Stimulated activated CD4-positive, alpha-beta T cell treated with anti-CD3 and anti-CD28 coated beads, Interleukin-15, amount 100 ng/mL, for 1 hour (primary cell): ENCODE data around the gene EXOC6B.
"Not testable (repeated sequence)": the region's sequence is repeated elsewhere in the genome, so short reads cannot be mapped to it uniquely, and the experiment has no call there.

Experiments used
- DNase-seq, 2 donors: peaks; one replicate each; pipeline ENCODE4 v3.0.0-alpha.2; 2020; ENCODE audit warnings: low read depth in 1 of 2, low spot score in 1 of 2

Gene EXOC6B

GRCh38 chr2:72619626-72620025 is 206.2 kb downstream of the EXOC6B start:
- DNase-seq = no peak

DNA sequence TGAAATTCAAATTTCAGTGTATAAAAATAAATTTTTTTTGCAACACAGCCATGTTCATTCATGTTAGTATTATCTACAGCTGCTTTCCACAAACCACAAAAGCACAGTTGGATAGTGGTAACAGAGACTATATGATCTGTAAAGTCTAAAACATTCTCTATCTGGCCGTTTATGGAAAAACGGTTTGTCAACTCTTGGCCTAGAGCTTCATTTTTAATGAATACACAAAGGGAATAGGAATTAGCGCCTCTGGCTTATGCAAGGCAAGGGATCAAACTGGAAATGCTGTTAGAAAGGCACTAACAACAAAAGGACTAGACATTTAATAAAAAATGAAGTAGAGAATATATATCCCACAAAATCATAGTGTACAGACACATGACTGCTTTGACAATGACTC is 211.9 kb downstream of the EXOC6B start:
- DNase-seq = no peak

DNA sequence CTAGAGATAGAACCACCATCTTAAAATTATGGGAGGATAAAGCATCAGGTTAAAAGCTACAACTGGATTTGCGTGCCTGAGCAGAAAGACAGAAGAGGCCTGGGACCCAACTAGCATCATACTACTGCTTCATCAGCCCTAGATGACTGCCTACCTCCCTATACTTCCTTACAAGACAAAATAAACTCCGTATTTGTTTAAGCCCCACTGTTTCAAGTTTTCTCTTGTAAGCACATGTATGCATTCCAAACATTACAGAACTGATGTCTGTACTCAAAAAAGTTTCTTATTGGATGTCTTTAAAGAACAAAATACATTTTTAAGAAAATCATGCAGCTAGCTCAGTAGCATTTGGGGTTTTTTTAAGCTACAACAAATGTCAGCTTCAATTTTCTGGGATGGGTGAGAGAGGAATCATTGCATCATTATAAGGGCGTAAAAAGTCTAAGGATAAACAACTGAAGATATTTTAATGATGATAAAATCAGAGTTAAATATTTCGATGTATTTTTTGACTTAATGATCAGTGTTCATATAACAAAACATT is 213.1 kb downstream of the EXOC6B start:
- DNase-seq = no peak

DNA sequence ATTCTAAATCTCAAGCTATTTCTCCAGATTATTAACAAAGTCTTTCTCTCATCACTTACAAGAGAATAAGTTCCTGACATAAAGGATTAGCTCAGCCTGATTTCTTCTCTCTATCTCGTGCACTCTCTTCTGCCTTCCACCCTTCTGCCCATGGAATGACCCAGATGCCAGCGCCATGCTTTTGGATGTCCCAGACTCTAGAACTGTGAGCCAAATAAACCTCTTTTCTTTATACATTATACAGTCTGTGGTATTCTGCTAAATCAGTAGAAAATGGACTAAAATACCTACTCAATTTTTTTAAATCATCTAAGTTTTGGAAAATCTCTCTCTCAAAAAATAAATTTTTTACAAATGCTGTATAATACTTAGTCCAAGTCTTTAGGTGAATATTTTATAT is 218.6 kb downstream of the EXOC6B start:
- DNase-seq = no peak

- DNase-seq = no peak
These were observed 219.9 kb downstream of the EXOC6B start for GRCh38 chr2:72605836-72606442.

GRCh38 chr2:72604468-72604867 is 221.4 kb downstream of the EXOC6B start:
- DNase-seq = no peak

DNA sequence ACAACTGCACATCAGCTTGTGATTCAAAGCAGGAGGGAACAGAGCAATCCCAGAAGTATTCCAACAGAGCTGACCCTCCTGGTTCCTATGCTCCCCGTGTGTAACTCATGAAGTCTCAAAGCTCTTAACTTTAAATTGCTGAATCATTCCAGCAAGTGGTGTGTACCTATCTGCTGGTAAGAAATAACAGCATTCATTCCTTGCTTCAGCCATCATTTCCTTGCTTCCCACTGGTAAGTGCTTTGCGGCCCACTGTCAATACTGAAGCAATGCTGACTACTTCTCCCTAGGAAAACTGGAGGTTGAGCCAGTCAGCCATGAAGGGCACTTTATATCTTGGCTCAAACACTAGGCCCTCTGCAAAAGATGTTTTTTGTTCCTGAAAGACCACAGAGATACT is 222.4 kb downstream of the EXOC6B start:
- DNase-seq = no peak

- DNase-seq = no peak
These were observed 223.1 kb downstream of the EXOC6B start for GRCh38 chr2:72602711-72603110.

- DNase-seq = no peak
These were observed 223.7 kb downstream of the EXOC6B start for GRCh38 chr2:72602095-72602494.

- not testable (repeated sequence) for DNase-seq
These were observed 242.0 kb downstream of the EXOC6B start for GRCh38 chr2:72583836-72584235.

GRCh38 chr2:72583376-72583775 is 242.5 kb downstream of the EXOC6B start:
- no peak for DNase-seq

DNA sequence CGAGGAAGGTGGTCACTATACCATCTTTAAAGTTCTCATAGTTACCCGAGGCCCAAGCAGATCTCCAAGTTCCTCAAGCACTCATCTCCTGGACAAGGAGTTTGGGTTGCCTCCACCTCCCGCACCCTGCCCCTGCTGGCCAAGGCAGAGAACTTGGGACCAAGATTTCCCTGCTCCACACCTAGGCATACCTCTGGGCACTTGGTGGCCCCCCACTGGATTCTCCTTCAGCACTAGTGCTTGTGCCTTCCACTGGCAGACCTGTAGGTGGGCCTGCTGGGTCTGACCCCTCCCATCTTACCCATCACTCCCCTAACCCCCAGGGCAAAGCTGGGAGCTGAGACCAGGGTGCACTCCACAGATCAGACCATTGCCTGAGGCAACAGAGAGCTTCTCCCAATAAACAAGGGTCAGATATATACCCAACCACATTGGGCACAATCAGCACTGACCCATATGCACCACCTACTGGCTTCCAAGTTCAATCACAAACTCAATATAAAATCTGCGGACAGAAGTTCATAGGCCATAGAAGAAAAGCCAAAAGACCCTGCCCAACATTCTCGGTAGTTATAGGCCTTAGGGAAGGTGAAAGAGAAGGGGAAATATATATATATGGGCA is 244.2 kb downstream of the EXOC6B start:
- DNase-seq = no peak

GRCh38 chr2:72579591-72580180 is 246.1 kb downstream of the EXOC6B start:
- no peak for DNase-seq

- DNase-seq = no peak
These were observed 249.0 kb downstream of the EXOC6B start for GRCh38 chr2:72576861-72577260.

DNA sequence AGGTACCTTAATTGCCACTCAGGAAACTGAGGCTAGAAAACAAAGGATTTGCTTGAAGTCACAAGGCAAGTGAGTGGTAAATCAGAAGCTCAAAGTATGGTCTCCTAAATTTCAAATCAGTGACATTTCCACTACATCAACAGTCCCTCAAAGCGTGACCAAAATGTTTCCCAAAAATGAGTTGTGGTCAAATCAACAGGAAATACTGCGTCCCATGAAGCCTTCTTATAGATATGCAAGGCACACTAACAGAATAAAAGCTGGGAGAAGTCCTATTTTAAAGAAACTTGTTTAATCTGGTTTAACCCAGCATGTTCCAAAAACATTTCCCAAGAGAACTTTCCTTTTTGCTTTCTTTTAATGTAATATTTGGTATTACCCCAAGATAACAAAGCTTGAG is 249.4 kb downstream of the EXOC6B start:
- no peak for DNase-seq

- no peak for DNase-seq
These were observed 250.9 kb downstream of the EXOC6B start for GRCh38 chr2:72574886-72575285.

GRCh38 chr2:72573232-72573631 is 252.6 kb downstream of the EXOC6B start:
- no peak for DNase-seq

GRCh38 chr2:72572501-72572900 is 253.3 kb downstream of the EXOC6B start:
- no peak for DNase-seq

DNA sequence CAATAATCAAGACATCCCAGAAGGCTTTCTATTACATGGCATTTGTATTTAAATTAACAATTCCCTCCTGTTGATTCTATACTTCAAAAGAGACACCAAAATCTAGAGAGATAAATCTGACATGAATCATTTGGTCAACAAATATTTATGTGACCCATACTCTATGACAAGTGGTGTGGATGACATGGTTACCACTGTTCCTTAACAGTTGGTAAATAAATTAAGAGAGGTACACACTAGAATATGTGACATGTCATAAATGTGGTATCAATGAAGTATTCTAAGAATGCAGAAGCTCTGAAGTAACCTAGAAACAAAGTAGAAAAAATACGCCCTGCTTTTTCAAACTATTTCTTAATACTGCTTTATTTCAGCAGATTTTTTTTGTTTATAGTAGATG is 255.4 kb downstream of the EXOC6B start:
- DNase-seq = no peak

GRCh38 chr2:72562451-72563153 is 263.2 kb downstream of the EXOC6B start:
- no peak for DNase-seq

DNA sequence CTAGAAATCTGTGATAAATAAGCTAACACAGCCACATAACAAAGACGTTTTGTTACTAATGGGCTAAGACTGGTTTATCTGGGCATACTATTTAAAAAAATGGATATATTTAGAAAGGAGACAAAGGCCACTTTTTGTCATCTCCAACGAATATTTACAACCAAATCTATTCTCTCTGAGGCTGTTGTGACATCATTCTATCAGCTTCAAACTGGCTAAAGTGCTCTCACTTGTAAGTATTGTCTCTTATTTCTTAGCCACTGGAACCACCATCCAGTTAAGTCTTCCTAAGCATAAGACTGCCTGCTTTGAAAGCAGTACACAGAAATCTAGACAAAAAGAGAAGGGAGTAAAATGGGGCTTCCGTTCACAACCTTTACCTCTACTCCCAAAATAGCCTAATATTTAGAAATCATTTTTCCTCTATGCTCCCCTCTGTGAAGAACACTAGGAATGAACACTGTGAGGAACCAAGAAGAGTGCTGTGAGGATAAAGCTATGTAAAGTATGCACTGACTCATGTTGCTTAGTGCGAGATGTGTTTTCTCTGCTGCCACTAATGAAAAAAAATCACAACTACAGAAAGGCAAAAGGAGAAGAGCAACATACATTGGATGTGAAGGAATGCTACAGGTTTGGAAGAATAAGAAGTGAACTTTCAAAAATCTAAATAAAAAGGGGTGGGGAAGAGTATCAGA is 264.1 kb downstream of the EXOC6B start:
- no peak for DNase-seq
